Measurements from ENCODE around the gene OSM. TPM values are rescaled to one million over a fixed set of nuclear protein-coding genes. Genes with fewer than 3 reads are reported as not detected.

OSM gene
- total RNA-seq, 1 experiment from 2014 or later, result not detected

DNA sequence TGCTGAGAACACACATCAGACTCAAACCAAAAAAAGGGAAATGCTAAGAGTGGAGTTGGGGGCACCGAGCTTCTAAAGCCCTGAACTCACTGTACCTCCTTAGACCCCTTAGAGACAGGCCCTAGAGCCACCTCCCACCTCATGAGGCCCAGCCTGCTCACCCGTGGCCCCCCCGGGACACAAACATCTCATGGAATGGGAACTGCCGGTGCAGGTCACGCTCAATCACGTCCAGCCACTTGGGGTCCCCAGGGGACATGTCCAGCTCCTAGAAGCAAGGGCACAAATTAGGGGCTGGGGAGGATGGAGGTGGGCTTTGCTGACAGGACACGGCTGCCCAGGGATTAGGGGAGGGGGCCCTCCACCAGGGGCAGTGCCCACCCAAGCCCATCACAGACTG lies 28.9 kb upstream of the OSM start:
- ChIA-PET POLR2A (no interaction called here), CTCF (no interaction called here)
- Histone ChIP-seq H3K4me3 (ENCODE audit: low read depth in 2 of 2, low read length in 2 of 2) (no peak overlapping the region), H3K36me3 (ENCODE audit: control insufficient read depth, insufficient read depth, low read length) (no peaks in the 10 kb centered on the region), H3K27ac (ENCODE audit: low read length) (no peak overlapping the region), H3K27me3 (ENCODE audit: control insufficient read depth, insufficient read depth, low read length) (no peaks in the 10 kb centered on the region), H3K4me1 (ENCODE audit: control insufficient read depth, insufficient read depth, low read length) (peaks cover 8% of the 10 kb centered on the region), H3K9me3 (ENCODE audit: control insufficient read depth, insufficient read depth, low read depth, low read length) (no peaks in the 10 kb centered on the region)
- in situ Hi-C loops (cut with HindIII; ENCODE audit: low pct_unique_long_range_greater_than_20kb, low sequenced_read_pairs) (no loop called here), intact Hi-C loops (cut with micrococcal nuclease; ENCODE audit: unreplicated experiment) (no loop called here)
- BruUV-seq (replicated peaks), result no TSS peak
- TF ChIP-seq, protein P1, sequence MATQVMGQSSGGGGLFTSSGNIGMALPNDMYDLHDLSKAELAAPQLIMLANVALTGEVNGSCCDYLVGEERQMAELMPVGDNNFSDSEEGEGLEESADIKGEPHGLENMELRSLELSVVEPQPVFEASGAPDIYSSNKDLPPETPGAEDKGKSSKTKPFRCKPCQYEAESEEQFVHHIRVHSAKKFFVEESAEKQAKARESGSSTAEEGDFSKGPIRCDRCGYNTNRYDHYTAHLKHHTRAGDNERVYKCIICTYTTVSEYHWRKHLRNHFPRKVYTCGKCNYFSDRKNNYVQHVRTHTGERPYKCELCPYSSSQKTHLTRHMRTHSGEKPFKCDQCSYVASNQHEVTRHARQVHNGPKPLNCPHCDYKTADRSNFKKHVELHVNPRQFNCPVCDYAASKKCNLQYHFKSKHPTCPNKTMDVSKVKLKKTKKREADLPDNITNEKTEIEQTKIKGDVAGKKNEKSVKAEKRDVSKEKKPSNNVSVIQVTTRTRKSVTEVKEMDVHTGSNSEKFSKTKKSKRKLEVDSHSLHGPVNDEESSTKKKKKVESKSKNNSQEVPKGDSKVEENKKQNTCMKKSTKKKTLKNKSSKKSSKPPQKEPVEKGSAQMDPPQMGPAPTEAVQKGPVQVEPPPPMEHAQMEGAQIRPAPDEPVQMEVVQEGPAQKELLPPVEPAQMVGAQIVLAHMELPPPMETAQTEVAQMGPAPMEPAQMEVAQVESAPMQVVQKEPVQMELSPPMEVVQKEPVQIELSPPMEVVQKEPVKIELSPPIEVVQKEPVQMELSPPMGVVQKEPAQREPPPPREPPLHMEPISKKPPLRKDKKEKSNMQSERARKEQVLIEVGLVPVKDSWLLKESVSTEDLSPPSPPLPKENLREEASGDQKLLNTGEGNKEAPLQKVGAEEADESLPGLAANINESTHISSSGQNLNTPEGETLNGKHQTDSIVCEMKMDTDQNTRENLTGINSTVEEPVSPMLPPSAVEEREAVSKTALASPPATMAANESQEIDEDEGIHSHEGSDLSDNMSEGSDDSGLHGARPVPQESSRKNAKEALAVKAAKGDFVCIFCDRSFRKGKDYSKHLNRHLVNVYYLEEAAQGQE (IDR thresholded peaks at IDR 0.05; ENCODE audit: insufficient read depth in 1 of 2, low read depth in 2 of 2, low read length in 1 of 2), result no peak
- TF ChIP-seq TCF7L2 (IDR thresholded peaks at IDR 0.05; ENCODE audit: low read depth, low read length), result no peak
- no peak for DNase-seq (ENCODE audit: low read depth, low spot score)
- ATAC-seq, result no peak

DNA sequence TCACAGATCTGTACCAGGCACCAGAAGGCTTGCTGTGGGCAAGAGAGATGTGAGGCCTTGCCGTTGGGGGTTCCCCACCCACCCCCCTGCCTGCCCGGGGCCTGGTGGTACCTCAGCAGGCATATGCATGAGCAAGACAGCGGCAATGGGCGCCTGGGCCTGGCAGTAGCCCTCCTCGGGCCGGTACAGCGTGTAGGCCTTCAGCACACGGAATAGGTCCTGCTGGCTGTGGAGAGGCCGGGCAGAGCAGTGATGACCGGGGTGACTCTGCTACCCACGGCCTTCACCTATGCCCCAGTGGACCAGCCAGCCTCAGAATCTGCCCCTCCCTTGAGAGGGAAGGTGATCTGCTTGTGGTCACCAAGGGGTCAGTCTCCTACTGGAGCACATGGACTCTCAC lies 28.2 kb upstream of the OSM start:
- no peak overlapping the region for H3K4me3 ChIP-seq (ENCODE audit: low read depth in 2 of 2, low read length in 2 of 2)
- CTCF ChIA-PET, result no interaction called here

More for the DNA sequence above, 28.2 kb upstream of the OSM start:
- POLR2A ChIA-PET, result no interaction called here
- in situ Hi-C loops (cut with HindIII; ENCODE audit: low pct_unique_long_range_greater_than_20kb, low sequenced_read_pairs), result no loop called here
- H3K27ac ChIP-seq (ENCODE audit: low read length), result no peak overlapping the region
- no peak for TF ChIP-seq TCF7L2 (IDR thresholded peaks at IDR 0.05; ENCODE audit: low read depth, low read length)
- TF ChIP-seq, protein P1 (IDR thresholded peaks at IDR 0.05; ENCODE audit: insufficient read depth in 1 of 2, low read depth in 2 of 2, low read length in 1 of 2), result no peak
- TF ChIP-seq, protein P2, sequence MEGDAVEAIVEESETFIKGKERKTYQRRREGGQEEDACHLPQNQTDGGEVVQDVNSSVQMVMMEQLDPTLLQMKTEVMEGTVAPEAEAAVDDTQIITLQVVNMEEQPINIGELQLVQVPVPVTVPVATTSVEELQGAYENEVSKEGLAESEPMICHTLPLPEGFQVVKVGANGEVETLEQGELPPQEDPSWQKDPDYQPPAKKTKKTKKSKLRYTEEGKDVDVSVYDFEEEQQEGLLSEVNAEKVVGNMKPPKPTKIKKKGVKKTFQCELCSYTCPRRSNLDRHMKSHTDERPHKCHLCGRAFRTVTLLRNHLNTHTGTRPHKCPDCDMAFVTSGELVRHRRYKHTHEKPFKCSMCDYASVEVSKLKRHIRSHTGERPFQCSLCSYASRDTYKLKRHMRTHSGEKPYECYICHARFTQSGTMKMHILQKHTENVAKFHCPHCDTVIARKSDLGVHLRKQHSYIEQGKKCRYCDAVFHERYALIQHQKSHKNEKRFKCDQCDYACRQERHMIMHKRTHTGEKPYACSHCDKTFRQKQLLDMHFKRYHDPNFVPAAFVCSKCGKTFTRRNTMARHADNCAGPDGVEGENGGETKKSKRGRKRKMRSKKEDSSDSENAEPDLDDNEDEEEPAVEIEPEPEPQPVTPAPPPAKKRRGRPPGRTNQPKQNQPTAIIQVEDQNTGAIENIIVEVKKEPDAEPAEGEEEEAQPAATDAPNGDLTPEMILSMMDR (IDR thresholded peaks at IDR 0.05), result no peak
- no peak for TF ChIP-seq POLR2AphosphoS5 (IDR thresholded peaks at IDR 0.05; ENCODE audit: low read depth, low read length)
- TF ChIP-seq SIN3A (IDR thresholded peaks at IDR 0.05; ENCODE audit: borderline replicate concordance, insufficient read depth, low read depth, low read length), result no peak
- no peaks in the 10 kb centered on the region for H3K36me3 ChIP-seq (ENCODE audit: control insufficient read depth, insufficient read depth, low read length)
- H3K9me3 ChIP-seq (ENCODE audit: control insufficient read depth, insufficient read depth, low read depth, low read length), result no peaks in the 10 kb centered on the region
- DNase-seq (ENCODE audit: low read depth, low spot score) (no peak), ATAC-seq (no peak)
- intact Hi-C loops (cut with micrococcal nuclease; ENCODE audit: unreplicated experiment), result no loop called here
- peaks cover 14% of the 10 kb centered on the region for H3K4me1 ChIP-seq (ENCODE audit: control insufficient read depth, insufficient read depth, low read length)
- no TSS peak for BruUV-seq (replicated peaks)
- no peaks in the 10 kb centered on the region for H3K27me3 ChIP-seq (ENCODE audit: control insufficient read depth, insufficient read depth, low read length)
